Left hindlimb (tissue), 1 donor: Measurements from ENCODE around the gene MESD.
A peak's percentile ranks its signal among the peaks of the same experiment; 100 is the strongest.
"Not testable (repeated sequence)": the region's sequence is repeated elsewhere in the genome, so short reads cannot be mapped to it uniquely, and the experiment has no call there.

Source experiments
- DNase-seq: peaks from one replicate; pipeline ENCODE4 v3.0.0-alpha.2; 2018

The MESD gene

DNA sequence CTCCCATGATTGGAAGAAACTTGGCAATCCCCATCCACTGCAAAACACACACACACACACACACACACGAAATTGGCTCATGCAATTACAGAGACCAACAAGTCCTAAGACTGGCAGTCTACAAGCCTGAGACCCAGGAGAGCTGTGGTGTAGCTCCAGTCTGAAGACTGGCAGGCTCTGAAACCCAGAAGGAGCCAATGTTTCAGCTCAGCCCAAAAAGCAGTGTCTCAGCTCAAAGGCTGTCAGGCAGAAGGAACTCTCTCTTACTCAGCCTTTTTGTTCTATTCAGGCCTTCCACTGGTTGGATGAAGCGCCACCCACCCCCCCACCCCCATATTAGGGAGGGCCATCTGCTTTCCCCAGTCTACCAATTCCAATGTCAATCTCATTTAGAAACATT is 32.1 kb downstream of the MESD start:
- DNase-seq, result no peak

DNA sequence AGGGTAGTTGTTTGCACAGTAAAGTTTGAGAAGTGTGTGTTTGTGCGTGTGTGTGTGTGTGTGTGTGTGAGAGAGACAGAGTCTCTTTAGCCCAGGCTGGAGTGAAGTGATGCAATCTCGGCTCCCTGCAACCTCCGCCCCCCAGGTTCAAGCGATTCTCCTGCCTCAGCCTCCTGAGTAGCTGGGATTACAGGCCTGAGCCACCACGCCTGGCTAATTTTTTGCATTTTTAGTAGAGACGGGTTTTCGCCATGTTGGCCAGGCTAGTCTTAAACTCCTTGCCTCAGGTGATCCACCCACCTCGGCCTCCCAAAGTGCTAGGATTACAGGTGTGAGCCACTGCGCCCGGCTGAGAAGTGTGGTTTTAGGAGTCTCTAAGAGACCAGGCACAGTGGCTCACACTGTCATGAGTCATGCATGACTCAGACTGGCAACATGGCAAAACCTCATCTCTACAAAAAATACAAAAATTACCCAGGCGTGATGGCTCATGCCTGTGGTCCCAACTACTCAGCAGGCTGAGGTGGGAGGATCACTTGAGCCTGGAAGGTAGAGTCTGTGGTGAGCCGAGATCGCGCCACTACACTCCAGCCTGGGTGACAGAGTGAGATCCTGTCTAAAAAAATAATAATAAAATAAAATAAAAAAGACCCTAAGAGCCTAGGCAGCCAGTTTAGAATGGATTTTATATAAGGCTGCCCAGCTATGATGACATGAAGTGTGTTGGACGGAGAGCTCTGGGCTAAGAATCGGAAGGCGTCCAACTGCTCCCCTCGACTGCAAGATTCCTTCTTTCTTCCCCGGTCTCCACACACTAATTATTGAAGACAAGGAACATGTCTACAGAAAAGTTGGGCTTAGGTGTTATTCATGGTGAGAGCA is 33.8 kb downstream of the MESD start:
- DNase-seq, result not testable (repeated sequence)

DNA sequence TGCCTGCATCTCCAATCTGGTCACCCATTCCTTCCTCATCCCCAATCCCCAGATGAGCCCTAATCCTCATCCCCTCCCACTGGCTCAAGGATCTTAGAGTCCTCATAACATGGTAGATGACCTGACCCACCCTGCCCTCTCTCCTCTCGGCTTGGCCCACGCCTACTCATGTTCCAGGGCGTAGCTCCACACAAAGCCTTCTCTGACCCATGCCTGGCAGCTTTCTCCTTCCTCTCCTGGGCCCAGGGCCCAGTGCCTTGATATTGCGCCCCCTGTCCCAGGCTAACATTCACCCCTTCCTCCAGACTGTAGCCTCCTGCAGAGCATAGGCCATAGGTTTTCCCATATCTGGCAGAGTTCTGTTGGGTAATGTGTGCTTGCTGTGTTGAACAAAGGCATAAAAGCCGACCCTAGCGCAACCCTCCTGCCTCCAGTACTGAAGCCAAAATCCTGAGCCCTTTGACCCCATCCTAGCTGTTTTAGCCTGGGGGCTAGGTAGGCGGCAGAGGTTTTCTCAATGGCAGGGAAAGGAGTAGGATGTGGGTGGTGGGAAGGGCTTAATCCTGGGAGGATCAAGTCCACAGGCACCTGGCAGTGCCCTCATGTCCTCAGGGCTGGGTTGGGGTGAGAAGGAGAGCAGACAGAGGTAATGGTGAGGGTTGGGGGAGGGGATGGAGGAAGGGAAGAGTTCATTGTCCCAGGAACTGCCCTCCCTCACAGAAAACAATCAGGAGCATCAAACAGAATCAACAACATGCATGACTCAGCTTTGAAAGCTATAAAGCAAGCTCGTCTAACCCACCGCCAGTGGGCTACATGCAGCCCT is 35.5 kb downstream of the MESD start:
- no peak for DNase-seq

DNA sequence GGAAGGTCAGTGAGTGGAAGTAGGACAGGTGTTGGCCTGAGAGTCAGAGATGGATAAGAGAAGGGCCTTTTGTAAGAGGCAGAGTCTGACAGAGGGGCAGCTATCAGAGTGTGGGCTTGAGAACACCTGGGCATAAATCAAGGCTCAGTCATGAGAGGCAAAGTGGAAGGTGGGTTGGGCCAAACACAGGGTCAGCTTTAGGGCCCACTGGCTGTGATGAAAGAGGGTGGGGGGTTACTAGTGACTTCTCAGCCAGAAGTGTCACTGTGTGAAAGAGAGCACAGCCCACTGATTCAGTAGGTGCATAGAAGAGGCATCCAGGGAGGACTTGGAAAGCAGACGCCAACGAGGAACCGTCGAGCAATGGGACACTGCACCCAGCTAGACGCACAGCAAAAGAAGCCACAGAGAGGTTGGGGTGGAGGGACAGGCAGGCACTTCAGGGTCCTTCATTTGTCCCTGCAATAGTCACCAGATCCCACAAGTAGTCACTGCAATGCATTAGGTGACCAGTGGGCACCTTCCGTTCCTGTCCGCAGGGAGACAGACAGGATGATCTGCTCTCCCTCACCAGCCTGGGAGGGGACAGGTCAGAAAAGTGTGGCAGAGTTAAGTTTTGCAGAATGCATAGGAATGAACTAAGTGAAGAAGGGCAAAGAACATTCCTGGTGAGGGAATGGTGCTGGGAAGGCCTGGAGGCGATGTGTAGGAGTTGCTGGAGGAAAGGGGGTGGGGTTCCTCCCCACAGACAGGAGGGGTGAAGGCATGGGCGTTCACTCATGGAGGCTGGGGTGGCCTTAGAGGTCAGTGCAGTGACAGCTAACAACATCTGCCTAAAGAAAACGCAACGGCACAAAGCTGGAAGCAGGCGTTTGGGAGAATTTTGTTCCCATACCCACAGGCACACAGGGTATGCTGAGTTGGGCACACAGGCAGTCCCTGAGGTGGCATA is 36.3 kb downstream of the MESD start:
- DNase-seq, result no peak

DNA sequence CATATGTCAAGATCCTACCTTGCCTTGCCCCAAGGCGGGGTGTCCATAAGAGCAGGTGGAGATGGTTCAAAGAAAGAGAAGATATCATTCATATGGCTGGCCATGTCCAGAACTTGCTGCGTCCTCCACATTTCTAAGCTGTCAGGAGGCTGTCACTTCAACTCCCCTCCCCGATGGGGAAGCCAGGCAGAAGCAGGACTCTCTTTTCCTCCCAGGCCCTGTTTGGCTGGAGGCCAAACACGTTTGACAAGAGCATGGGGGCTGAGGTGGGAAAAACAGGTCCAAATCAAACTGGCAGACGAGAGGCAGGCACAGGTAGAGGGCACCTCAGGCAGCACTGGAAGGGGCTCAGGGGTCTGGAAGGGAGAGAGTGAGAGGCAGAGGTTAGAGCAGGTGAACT is 37.7 kb downstream of the MESD start:
- no peak for DNase-seq

DNA sequence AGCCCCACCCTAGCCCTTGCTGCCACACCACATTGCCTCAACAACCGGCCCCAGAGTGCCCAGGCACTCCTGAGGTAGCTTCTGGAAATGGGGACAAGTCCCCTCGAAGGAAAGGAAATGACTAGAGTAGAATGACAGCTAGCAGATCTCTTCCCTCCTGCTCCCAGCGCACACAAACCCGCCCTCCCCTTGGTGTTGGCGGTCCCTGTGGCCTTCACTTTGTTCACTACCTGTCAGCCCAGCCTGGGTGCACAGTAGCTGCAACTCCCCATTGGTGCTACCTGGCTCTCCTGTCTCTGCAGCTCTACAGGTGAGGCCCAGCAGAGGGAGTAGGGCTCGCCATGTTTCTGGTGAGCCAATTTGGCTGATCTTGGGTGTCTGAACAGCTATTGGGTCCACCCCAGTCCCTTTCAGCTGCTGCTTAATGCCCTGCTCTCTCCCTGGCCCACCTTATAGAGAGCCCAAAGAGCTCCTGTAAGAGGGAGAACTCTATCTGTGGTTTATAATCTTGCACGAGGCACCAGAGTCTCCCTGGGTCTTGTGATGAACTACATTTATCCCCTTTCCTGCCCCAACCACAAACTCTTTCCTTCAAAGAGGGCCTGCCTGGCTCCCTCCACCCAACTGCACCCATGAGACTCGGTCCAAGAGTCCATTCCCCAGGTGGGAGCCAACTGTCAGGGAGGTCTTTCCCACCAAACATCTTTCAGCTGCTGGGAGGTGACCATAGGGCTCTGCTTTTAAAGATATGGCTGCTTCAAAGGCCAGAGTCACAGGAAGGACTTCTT is 39.1 kb downstream of the MESD start:
- no peak for DNase-seq

DNA sequence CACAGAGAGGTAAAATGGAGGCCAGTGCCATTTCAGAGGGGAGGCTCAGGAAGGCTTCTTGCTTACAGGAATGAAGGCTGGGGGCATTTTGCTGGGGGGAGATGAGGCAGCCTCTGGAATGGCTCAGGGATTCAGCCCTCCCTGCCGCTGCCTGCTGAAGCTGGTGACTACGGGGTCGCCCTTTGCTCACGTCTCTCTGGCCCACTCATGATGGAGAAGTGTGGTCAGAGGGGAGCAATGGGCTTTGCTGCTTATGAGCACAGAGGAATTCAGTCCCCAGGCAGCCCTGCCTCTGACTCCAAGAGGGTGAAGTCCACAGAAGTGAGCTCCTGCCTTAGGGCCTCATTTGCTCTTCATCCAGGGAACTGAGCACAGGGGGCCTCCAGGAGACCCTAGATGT is 39.9 kb downstream of the MESD start:
- no peak for DNase-seq

DNA sequence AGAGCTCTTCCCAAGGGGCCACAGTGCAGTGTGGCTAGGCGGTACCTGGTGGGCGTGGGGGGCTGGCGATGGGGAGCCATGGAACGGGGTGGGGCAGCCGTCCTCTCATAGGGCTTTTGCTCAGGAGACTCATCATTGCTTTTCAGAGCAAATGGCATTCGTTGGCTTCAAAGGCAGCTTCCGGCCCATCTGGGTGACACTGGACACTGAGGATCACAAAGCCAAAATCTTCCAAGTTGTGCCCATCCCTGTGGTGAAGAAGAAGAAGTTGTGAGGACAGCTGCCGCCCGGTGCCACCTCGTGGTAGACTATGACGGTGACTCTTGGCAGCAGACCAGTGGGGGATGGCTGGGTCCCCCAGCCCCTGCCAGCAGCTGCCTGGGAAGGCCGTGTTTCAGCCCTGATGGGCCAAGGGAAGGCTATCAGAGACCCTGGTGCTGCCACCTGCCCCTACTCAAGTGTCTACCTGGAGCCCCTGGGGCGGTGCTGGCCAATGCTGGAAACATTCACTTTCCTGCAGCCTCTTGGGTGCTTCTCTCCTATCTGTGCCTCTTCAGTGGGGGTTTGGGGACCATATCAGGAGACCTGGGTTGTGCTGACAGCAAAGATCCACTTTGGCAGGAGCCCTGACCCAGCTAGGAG is 40.8 kb downstream of the MESD start:
- no peak for DNase-seq

DNA sequence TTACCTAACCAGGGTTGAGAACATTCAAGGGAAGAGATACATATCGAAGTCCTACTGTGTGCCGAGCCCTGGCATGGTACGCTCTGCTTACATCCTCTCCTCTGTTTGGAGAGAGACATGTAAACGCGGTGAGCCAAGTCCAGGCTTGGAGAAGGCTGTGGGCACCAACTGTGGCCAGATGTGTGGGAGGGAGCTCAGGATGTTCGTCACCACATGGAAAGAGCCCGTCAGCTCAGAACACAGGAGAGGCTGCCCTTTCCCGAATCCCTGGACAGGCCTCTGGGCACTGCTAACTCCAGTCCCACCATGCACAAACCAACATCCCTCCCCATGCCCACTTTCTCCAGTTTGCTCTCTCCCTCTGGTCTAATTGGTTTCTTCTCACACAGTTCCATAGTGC is 43.0 kb downstream of the MESD start:
- DNase-seq, result peak; percentile 3

DNA sequence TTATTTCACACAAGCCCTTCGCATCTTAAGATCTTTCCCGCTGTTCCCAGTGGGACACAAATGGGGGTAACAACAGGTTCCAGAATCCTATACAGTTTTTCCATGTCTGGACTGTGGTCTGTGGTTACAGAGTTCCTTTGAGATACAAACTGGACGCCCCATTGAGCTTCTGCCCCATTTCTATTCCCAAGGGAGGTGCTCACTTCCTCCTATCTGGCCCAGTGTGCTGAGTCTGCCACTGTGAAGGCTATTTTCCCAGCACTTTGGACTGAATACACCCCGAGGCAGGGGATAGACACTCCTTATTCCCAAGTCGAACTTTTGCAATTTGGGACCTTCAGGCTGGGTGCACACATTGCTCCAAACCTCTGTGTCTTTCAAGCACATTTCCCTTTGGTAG is 44.0 kb downstream of the MESD start:
- DNase-seq, result peak; percentile 9

DNA sequence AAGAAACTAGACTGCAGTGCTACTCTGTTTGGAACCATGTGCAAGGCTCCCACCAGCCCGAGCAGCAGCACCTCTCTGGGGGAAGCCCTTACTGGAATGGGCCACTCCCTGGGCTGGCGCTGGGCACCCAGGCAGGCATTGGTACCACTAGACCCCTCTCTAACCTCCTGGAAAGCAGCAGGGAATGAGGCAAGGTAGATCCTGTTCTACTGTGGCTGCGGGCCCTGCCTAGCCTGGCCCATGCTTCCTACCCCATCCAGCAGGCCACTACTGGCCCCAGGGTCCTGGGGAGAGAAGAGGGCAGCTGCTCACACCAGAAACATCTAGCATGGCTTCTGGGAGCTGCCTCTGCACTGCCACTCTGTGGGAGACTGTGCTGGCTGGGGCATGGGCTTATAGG is 44.8 kb downstream of the MESD start:
- peak; percentile 4 for DNase-seq

DNA sequence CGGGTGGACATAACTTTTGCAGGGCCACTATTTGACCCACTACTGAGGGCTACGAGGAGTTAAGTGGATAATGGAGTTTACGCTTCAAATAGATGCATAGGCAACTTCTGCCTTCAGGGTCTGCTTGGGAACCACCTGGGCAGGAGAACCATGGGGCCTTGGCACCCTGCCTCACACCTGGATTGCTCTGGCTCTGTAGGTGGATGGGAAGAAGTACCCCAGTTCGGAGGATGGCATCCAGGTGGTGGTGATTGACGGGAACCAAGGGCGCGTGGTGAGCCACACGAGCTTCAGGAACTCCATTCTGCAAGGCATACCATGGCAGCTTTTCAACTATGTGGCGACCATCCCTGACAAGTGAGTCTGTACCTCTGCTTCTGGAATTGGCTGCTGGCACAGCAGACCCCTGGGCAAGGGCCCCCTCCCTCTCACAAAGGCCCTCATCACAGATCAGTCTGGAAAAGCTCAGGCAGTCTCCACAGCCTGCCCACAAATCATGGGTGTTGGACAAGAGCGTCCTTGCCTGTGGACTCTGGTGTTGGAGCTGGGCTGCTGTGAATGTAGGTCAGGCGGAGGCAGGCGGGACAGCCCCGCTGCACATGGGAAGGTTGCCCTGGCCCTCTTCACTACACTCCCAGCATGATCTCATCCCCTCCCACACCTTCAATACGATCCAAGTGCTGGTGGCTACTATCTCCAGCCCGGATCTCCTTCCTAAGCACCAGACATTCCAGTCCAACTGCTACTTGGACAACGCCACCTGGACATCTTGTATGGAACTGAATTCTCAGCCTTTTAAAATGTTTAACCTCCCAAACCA is 46.7 kb downstream of the MESD start:
- peak; percentile 52 for DNase-seq

DNA sequence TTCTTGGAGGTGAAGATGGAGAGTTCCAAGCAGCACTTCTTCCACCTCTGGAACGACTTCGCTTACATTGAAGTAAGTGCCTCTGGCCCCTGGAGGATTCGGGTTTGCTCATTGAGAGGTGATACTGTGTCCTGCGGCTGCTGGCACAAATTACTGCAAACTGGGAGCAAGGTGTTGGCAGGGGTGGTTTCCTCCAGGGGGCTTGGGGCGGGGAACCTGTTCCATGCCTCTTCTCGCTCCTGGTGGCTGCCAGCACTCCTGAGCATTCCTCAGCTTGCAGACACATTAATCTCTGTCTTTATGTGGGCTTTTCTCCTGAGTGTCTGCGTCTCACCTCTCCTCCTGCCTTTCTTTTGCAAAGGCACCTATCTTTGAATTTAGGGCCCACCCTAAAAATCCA is 47.4 kb downstream of the MESD start:
- peak; percentile 6 for DNase-seq

DNA sequence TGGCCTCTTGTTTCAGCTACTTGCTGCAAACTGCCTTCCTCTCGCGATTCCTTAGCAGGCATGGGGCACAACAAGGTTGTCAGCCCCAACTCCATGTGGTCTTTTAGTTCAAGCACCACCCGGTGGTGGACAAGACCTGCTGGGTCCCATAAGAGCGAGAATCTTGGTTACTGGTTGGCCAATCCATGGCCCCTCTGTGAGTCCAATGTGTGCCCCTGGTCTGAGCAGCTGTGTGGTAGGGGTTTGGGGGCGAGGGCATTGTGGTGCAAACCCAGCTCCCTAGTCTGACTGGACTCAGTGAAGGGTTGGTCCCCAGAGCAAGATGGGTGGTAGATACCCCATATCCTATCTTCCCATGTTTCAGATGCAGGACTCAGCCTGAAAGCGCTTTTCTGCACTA is 48.8 kb downstream of the MESD start:
- peak; percentile 8 for DNase-seq

DNA sequence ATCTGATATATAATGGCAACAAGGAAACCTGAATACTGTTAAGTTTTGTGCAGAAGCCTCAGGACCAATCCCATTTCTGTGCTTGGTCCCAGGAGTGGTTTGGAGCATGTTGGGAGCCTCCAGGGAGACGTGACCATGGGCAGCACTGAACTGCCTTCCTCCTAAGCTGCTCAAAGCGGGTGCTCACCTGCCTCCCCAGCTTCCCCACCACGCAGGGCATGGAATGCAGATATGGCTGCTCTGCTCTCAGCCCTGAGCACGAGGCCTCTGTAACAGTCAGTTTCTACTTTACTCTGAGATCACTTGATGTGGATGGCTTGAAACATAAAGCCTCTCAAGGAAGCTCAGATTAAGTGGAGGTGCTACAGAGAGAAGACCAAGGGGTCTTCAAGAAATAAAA is 49.3 kb downstream of the MESD start:
- DNase-seq, result no peak

DNA sequence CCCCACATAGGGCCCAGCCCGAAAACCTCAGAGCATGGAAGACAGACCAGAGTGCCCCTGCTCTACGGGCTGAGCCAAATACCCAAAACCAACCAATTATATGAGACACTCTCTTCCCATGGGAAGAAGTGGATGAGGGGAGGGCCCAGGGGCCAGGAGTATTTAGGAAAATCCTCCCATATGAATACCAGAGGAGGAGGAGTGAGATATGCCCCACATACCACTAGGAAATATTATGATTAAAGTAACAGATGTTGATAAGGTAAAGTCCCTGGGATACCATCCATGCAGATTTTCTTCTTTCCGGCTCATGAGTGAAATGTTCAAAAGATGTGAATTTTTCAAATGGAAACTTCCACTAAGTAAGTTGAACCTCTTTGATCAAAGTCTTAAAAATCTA is 50.4 kb downstream of the MESD start:
- DNase-seq, result peak; percentile 20

DNA sequence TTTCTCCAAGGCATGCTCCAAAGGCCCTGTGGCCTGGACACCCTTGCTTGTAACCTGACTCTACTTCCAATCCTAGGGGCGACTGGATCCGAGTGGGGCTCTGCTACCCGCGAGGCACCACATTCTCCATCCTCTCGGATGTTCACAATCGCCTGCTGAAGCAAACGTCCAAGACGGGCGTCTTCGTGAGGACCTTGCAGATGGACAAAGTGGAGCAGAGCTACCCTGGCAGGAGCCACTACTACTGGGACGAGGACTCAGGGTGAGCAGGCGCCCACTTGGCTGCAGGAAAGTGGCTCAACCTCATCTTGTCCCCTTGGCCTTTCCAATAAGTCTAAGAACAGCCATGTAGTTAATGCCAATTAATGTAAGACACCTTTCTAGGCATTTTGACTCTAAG is 51.9 kb downstream of the MESD start:
- DNase-seq, result no peak

DNA sequence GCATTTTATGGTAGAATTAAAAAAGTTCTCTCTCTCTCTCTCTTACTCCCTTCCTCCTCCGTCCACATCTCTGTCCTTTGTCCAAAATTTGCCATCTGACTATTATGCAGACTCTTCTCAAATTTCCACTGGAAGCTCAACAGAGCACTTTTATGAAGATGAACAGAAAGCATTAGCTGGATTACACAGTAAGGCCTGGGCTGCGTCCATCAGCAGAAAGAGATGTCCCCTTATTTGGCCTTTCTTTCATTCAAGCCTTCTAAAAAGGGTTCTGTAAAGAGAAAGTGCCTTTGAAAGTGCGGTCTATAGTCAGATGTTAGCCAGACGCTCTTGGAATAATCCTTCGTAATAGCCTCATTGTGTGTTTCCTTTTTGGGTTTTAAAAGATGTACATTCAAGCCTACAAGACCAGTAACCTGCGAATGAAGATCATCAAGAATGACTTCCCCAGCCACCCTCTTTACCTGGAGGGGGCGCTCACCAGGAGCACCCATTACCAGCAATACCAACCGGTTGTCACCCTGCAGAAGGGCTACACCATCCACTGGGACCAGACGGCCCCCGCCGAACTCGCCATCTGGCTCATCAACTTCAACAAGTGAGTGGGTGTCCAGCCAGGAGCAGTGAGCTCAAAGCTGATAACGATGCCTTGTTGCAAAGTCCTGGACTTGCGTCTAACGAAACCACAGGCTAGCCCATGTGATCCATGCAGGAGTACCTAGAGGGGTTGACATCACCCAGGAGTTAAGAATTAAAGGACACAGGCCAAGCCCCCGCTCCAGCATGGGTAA is 53.1 kb downstream of the MESD start:
- no peak for DNase-seq

DNA sequence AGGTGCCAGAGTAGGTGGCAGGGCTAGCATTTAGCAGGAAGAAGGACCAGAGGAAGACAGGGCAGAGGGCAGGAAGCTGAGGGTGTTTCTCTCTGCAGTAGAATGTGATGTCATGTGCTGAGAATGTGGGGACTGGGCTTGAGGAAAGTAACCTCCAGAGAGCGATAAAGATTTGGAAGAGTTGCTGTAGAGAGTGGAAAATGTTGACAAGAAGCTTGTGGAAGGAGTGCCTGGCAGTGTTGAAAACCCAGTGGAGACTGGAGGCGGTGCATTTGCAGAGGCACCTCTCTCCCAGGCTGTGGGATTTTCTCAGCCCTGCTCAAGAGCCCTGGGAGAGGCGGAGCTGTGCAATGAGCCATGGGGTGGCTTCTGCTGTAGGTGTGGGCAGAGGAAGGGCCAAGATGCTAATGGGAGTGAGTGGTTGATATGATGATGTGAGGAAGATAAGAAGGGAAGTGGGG is 54.8 kb downstream of the MESD start:
- DNase-seq, result no peak

DNA sequence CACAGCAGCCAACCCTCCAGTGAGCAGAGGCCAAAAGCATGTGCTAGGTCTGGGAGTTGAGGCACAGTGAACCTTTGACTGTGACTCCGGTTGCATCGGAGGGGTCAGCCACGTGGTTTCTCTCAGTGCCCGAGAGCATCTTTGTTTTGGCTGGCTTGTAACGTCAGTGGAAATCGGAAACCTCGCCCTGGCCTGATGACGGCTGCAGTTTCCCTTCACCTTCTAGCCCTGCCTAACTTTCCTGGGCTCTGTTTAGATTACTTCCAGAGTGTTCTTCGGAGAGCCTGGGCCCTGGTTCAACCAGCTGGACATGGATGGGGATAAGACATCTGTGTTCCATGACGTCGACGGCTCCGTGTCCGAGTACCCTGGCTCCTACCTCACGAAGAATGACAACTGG is 56.6 kb downstream of the MESD start:
- peak; percentile 64 for DNase-seq
